HepG2 (cell line): ENCODE measurements around the gene SYCP2L. TPM values are rescaled to one million over a fixed set of nuclear protein-coding genes. Genes with fewer than 3 reads are reported as not detected.
A peak's percentile ranks its signal among the peaks of the same experiment; 100 is the strongest.

Source experiments
- FOXP4 ChIP-seq: sonication (generic); formaldehyde crosslinking; IDR thresholded peaks from 2 replicates; pipeline ENCODE4 v1.4.0; 2020; ENCODE audit warnings: missing genetic modification reagents
- GPN1 ChIP-seq: sonication (generic); formaldehyde crosslinking; IDR thresholded peaks from 2 replicates; pipeline ENCODE4 v1.5.1; 2020; ENCODE audit warnings: missing genetic modification reagents, borderline replicate concordance
- LBX2 ChIP-seq: sonication (generic); formaldehyde crosslinking; IDR thresholded peaks from 2 replicates; pipeline ENCODE4 v1.5.0; 2020; ENCODE audit warnings: missing genetic modification reagents, mild to moderate bottlenecking, borderline replicate concordance
- MED1 ChIP-seq: sonication (generic); formaldehyde crosslinking; IDR thresholded peaks from 2 replicates; pipeline ENCODE4 v1.4.0; 2020; ENCODE audit warnings: missing genetic modification reagents
- MIER3 ChIP-seq: IDR thresholded peaks from 2 replicates; pipeline ENCODE4 v1.6.1; 2016; ENCODE audit warnings: missing compliant biosample characterization, borderline replicate concordance
- NCOA1 ChIP-seq: sonication (generic); formaldehyde crosslinking; IDR thresholded peaks from 2 replicates; pipeline ENCODE4 v1.9.0; 2021; ENCODE audit warnings: missing genetic modification reagents
- NFIB ChIP-seq: sonication (generic); formaldehyde crosslinking; IDR thresholded peaks from 2 replicates; pipeline ENCODE4 v1.9.0; 2021; ENCODE audit warnings: missing genetic modification reagents, mild to moderate bottlenecking, borderline replicate concordance
- PRMT3 ChIP-seq: sonication (generic); formaldehyde crosslinking; IDR thresholded peaks from 2 replicates; pipeline ENCODE4 v1.8.1; 2022; ENCODE audit warnings: low read depth, mild to moderate bottlenecking, moderate library complexity, missing genetic modification reagents, borderline replicate concordance
- PRPF4 ChIP-seq: fragments of 200-400 bp; formaldehyde crosslinking; IDR thresholded peaks from 2 replicates; pipeline ENCODE4 v1.6.1; 2016; ENCODE audit warnings: low read length, low read depth; ENCODE audit not compliant: poor library complexity, severe bottlenecking
- SMC3 ChIP-seq: IDR thresholded peaks from 2 replicates; pipeline ENCODE4 v1.6.1; 2011; ENCODE audit warnings: low read length, improper control_type of control experiment
- STAG1 ChIP-seq: sonication (generic); formaldehyde crosslinking; IDR thresholded peaks from 2 replicates; pipeline ENCODE4 v1.4.0; 2020; ENCODE audit warnings: missing genetic modification reagents
- TFDP1 ChIP-seq: IDR thresholded peaks from 2 replicates; pipeline ENCODE4 v1.6.1; 2016; ENCODE audit warnings: missing compliant biosample characterization, missing genetic modification reagents, borderline replicate concordance
- ZMYM4 ChIP-seq: sonication (generic); formaldehyde crosslinking; IDR thresholded peaks from 2 replicates; pipeline ENCODE4 v1.8.1; 2023; ENCODE audit warnings: mild to moderate bottlenecking, missing genetic modification reagents
- ZNF776 ChIP-seq: sonication (generic); formaldehyde crosslinking; IDR thresholded peaks from 2 replicates; pipeline ENCODE4 v1.4.0; 2020; ENCODE audit warnings: mild to moderate bottlenecking, missing genetic modification reagents
- polyA plus RNA-seq, 8 experiments: library from polyadenylated mRNA; depleted of rRNA in 3 of 8; stranded (reverse) in 7 of 8; unstranded in 1 of 8; fragments of >200 nt; fragmentation: Illumina TruSeq in 4 of 8; extraction: Trizol in 4 of 8; gene quantifications; 2 replicates each; pipeline versions ENCODE4 v1.2.1 to v1.2.3, GENCODE V29; 2011 to 2016; ENCODE audit warnings: low read depth in 4 of 8, missing spikeins in 1 of 8, mixed read lengths in 1 of 8; ENCODE audit not compliant: insufficient read depth in 1 of 8
- total RNA-seq, 5 experiments: library from RNA; depleted of rRNA; stranded (reverse); fragments of >200 nt; fragmentation: Illumina TruSeq; extraction: Trizol; gene quantifications; 2 replicates each; pipeline ENCODE4 v1.2.3, GENCODE V29; 2016; ENCODE audit warnings: low read depth in 1 of 5
- TF ChIP-seq, protein P1 (sequence below): sonication (generic); formaldehyde crosslinking; IDR thresholded peaks from 2 replicates; pipeline ENCODE4 v1.4.0; 2020; ENCODE audit warnings: missing genetic modification reagents
- TF ChIP-seq, protein P2 (sequence below): sonication (generic); formaldehyde crosslinking; IDR thresholded peaks from 2 replicates; pipeline ENCODE4 v1.8.0; 2022; ENCODE audit warnings: missing genetic modification reagents, mild to moderate bottlenecking, inconsistent platforms, borderline replicate concordance

Gene SYCP2L
- total and polyA plus RNA-seq, 2 of the 13 experiments (the other 11 are each of a cell fraction or from before 2014, with no cell fraction given), result 0.22 to 0.54 TPM

GRCh38 chr6:11013721-11014070 is 126.8 kb downstream of the SYCP2L start (continued):
- TF ChIP-seq, protein P1, sequence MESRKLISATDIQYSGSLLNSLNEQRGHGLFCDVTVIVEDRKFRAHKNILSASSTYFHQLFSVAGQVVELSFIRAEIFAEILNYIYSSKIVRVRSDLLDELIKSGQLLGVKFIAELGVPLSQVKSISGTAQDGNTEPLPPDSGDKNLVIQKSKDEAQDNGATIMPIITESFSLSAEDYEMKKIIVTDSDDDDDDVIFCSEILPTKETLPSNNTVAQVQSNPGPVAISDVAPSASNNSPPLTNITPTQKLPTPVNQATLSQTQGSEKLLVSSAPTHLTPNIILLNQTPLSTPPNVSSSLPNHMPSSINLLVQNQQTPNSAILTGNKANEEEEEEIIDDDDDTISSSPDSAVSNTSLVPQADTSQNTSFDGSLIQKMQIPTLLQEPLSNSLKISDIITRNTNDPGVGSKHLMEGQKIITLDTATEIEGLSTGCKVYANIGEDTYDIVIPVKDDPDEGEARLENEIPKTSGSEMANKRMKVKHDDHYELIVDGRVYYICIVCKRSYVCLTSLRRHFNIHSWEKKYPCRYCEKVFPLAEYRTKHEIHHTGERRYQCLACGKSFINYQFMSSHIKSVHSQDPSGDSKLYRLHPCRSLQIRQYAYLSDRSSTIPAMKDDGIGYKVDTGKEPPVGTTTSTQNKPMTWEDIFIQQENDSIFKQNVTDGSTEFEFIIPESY (CRISPR knock-in tag), result no peak
- TF ChIP-seq FOXP4 (CRISPR knock-in tag), result no peak
- TF ChIP-seq SMC3, result 0 out of 2 replicates have a peak, but pooled peaks have one; percentile 30
- no peak for TF ChIP-seq LBX2 (CRISPR knock-in tag)
- TF ChIP-seq MIER3 (CRISPR knock-in tag), result no peak
- 0 out of 2 replicates have a peak, but pooled peaks have one; percentile 18 for TF ChIP-seq MED1 (CRISPR knock-in tag)
- TF ChIP-seq GPN1 (CRISPR knock-in tag), result no peak
- no peak for TF ChIP-seq TFDP1
- TF ChIP-seq, protein P2, sequence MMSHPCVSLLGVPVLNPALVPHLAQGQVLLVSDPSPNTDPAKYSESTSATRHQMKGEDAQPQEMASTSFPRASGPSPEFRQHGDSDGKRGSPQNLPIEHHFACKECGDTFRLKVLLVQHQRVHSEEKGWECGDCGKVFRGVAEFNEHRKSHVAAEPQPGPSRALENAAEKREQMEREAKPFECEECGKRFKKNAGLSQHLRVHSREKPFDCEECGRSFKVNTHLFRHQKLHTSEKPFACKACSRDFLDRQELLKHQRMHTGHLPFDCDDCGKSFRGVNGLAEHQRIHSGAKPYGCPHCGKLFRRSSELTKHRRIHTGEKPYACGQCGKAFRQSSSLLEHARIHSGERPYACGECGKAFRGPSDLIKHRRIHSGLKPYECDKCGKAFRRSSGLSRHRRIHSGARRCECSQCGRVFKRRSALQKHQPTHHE, result no peak
- TF ChIP-seq NFIB (CRISPR knock-in tag), result no peak
- TF ChIP-seq ZMYM4, result peak; percentile 61; the same call in 1 of the 2 replicates
- no peak for TF ChIP-seq PRPF4
- TF ChIP-seq ZNF776 (CRISPR knock-in tag), result no peak
- TF ChIP-seq PRMT3 (CRISPR knock-in tag), result no peak
- TF ChIP-seq NCOA1 (CRISPR knock-in tag), result 0 out of 2 replicates have a peak, but pooled peaks have one; percentile 55
- 0 out of 2 replicates have a peak, but pooled peaks have one; percentile 9 for TF ChIP-seq STAG1 (CRISPR knock-in tag)
